DMS53 (cell line): ENCODE results near the gene OAF.
"Not testable (repeated sequence)": the region's sequence is repeated elsewhere in the genome, so short reads cannot be mapped to it uniquely, and the experiment has no call there.

Experiments used
- DNase-seq: peaks from one replicate; lab custom pipeline; 2025; lab: John Stamatoyannopoulos, UW

The OAF gene

GRCh38 chr11:120273432-120273831 is 62.6 kb downstream of the OAF start:
- DNase-seq, result no peak

GRCh38 chr11:120273956-120274355 is 63.1 kb downstream of the OAF start:
- DNase-seq, result not testable (repeated sequence)

- no peak for DNase-seq
Measured at GRCh38 chr11:120279502-120279901, 68.7 kb downstream of the OAF start.
